GM19035 (cell line): ENCODE data around the gene ADRA1B.

Experiments
- ATAC-seq: cut with Tn5 transposase; IDR thresholded peaks from one replicate; pipeline ENCODE4 v1.9.1; 2021; ENCODE audit not compliant: unreplicated experiment

ADRA1B gene

DNA sequence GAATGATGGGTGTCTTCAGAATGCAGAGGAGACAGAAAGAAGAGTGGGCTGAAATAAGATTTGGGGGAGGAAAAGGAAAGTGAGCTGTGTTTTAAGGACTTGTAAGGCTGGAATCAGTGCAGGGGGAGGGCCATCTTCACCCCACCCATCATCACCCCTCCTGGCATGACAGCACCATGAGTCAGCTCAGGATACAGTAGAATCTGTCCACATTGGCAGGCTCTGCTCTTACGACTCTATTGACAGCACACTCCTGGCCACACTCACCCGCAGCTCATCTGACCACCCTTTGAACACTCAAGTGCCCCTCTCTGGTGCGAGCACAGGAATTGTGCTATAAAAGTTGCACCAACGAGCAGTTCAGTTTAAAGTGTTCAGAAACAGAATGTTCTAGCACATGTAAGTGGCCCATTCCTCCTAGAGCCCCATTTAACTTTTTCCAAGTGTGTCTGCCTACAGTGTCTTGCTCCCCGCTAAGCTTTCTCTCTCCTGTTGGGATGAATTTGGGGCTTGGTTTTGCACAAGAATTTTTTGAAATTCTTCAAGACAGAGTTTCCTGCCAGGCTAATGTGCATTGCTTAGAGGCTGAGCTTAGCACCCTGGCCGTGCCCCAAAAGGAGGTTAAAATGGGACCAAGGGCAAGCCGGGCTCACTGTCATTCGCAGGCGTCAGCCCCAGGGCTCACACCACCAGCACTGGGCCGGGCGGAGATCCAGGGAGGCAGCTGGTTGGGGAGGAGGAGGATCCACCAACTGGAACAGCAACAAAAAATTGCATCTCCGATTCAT lies 12.0 kb downstream of the ADRA1B start:
- ATAC-seq: no peak

DNA sequence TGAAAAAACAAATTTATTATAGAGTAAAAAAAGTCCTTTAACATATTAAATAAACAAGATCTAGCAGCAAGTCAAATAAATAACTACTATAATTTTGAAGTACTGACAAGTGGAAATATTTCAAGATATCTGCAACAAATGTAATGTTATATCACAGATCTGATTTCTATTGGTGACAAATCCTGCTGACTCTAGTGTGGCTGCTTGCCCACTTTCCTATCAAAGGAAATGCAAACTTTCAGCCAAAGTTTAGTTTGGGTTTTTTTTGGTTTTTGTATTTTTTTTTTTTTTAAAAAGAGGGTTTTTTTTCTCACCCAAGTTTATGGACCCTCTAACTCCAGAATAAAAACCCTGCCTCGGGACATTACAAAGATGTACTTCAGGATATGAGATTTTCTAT lies 12.9 kb downstream of the ADRA1B start:
- no peak for ATAC-seq

DNA sequence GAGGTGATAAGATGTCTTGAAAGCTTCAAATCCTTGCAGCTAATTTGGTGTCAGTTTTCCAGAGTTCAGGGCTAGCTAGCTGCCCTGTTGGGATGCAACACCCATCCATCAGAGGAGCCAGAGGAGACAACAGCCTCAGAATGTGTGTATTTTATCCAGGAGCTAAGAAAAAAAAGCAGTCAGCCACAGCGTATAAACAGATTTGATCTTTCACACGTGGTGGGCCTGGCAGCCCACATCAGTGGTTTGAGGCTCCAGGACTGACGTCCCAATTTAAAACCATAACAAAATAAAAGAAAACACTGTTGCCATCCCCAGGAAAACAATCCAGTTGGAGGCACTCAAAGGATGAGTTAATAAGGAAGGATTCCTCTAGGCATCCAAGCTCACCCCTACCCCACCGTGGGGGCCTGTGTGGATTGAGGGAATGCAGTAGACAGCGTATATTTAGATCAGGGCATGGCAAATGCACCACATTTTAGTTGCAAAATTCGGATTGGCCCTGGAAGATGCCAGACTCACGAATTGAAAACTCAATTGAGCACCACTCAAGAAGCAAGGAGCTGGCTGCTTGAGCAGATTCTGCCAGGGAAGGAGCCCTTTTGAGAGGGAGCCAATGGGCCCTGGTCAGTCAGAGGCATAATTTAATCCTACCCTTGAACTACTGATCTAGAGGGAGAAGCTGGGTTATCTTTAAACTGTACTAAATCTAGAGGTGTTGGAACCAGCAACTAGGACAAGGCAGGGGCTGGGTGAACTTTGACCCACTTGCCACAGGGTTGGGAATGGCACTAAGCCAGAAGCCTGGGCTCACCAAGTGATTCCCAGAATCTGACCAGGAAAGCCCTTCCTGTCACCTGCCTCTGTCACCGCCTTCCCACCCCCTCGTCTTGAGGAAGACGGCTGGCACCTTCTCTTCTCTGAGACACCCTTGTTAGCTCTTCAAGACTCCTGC lies 17.5 kb downstream of the ADRA1B start:
- no peak for ATAC-seq

DNA sequence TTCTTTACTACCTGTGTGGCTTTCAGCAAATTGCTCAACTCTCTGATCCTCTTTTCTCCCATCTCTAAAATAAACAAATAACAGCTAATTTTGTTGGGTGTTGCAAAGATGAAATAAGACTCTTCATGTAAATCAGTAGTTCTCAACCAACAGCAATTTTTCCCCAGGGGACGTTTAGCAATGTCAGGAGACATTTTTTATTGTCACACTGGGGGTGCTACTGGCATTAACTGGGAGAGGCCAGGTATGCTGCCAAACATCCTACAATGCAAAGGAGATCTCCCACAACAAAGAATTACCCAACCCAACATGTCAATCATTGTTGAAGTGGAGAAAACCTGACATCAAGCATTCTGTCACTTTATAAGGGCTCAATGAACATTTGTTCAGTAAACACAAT lies 19.7 kb downstream of the ADRA1B start:
- no peak for ATAC-seq

DNA sequence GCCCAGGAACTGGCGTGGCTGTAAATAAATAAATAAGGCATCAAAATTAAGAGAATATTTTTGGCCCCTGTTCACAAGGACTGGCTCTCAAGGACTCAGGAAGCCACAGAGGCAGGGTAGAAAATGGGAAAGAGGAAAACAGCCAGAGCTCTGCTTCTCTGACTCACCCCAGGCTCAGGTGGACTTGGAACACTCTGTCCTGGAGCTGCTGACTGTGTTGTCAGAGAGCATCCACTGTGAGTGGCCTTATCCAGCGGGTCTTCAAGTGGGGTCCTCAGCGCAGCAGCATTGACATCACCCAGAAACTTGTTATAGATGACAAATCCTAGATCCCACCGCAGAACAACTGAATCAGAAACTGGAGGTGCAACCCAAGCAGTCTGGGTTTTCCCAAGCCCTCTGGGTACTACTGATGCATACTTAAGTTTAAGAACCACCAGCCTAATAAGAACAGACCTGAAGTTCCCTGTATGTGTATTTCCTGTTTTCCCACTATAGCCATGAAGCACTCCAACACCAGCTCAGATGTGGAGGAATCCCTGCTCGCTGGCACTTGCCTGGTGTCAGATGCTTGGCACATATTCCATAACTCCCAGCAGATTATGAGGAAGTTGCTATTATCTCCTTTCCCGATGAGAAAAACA lies 20.5 kb downstream of the ADRA1B start:
- ATAC-seq: no peak

DNA sequence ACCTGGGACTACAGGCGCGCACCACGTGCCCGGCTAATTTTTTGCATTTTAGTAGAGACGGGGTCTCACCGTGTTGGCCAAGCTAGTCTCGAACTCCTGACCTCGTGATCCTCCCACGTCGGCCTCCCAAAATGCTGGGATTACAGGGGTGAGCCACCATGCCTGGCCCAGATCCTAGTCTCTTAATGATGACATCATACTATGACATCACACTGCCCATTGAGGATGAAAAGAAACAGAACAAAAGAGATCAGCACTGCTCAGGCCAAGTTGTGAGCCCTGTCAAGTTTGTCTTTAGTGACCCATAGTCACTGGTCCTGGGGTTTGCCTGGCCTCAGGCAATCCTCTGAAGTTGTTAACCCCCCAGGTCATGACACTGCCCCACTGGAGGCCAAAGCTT lies 21.3 kb downstream of the ADRA1B start:
- no peak for ATAC-seq

DNA sequence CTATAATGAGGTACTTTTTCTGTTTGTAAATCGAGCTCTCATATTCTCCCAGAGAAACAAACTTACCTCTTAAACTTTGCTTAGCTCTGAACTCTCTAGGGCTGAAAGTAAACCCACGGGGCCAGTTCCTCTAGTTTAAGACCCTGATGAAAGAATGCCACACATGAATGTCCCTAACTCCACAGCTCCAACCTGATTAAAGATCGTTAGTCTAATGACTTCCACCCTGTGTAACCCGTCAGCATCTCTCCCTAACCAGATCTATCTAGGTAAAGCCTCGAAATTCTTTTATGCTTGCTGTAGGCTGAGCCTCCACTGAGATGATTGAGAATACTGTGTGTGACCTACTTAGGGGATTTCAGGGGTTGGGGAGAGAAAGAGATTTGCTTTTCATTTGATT lies 27.0 kb downstream of the ADRA1B start:
- ATAC-seq: no peak

DNA sequence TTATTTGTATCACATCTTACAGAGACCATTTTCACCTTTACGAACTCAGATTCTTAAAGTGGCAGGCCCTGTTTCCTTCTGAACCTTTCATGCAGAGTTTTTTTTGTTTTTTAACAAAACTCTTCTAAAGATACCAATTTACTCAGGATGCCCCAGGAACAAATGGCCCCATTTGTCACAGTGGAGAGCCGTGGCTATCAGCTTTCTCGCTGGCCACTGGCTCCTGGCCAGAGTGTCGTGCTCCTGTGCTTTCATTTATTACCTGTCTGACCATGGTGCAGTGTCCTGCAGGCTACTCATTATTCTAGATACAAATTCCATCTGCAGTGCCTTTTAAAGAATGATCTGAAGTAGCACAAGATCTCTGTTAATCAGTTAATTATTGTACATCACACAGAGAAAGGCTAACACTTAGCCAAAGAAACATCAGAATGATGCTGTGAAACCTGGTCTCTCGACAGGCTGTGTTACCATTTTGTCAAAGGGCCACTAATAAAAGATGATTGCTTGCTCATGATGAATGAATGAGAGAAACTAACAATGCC lies 27.8 kb downstream of the ADRA1B start:
- no peak for ATAC-seq

DNA sequence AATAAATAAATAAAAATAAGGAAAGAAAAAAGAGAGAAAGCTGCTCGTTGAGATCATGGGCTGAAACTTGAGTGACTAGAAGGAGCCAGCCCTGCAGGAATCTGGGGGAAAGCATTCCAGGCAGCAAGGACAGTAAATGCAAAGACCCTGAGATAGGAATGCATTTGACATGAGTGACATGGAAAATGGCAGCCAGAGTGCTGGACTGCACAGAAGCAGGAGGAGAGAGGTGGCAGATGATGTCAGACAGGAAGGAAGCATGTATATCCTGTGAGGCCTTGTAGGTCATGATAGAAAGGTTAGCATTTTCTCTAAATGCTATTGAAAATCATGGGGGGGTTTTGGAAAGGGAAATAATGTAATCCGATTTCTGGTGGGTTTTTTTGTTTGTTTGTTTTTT lies 29.1 kb downstream of the ADRA1B start:
- no peak for ATAC-seq

DNA sequence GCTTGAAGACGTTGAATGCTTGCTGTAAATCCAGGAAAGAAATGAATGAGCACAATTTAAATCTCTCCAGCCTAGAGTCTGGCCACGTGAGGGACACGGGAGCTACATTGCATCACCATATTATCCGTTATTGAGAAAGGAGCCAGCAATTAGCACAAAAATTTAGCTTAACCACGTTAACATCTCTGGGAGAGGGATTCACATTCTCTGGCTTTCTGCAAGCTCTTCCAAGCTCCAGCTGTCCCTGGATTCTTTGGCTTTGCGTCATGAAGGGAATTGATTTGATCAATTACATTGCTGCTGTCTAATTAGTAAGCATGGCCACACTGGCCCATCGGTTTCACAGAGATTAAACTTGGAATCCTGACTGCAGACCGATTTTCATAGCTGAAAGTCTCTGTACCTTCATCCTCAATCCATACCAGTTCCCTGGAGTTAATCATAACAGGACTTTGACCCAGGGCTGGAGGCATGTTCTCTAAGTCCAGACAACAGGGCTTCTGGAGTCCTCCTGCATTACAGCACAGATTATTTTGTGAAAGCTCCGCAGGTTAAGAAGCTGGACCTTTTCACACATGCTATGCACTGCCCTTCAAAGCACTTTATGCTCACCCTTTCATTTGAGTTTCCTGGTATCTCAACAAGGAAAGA lies 31.6 kb downstream of the ADRA1B start:
- no peak for ATAC-seq

DNA sequence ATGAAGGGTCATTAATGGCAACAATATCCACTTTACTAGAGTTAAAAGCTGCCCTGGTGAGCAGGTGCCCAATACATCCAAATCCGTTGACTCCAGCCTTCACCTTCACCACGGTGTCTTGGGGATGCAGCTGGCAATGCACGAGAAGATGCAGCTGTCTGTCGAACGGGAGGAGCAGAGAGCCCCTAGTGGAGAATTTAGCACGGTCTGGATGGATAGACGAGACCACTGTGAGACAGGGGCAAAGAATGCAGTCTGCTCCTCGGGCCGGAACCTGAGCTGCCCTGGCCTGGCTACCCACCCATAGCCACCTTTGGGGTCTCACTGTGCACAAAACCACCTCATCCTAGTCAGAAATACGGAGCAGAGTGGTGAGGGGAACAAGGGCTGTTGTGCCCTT lies 35.1 kb downstream of the ADRA1B start:
- no peak for ATAC-seq

DNA sequence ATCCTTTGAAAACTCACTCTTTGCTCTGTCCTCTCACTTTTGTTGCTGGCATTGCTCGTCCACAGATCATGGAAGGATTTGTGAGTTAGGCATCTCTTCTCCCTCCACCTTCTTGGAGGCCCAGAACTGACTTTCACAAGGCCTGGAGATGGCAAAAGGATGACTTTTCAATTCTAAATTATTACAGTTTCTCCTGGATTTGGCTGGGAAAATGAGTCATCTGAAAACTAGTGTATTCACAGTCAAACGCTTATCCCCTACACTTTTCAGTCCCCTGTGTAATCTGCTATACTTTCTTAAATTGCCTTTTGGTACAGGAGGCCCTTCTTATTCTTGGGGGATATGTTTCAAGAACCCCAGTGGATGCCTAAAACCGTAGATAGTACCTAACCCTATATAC lies 35.6 kb downstream of the ADRA1B start:
- ATAC-seq: no peak

DNA sequence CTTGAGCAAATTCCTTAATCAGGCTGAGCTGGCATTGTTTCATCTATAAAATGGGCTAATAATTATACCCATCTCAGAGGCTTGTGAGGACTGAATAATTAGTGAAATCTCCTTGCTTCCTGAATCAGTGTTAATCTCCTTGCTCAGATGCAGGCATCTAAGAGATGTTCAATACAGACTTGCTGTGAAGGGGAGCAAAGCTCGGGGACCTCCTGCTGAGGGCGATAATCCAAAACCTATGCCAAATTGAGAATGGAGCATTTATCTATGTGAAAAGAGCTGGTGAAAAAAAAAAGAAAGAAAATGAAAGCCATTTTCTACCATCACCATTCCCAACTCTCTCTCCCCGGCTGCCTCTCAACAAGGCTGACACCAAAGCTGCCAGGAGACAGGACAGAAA lies 37.3 kb downstream of the ADRA1B start:
- ATAC-seq: no peak

DNA sequence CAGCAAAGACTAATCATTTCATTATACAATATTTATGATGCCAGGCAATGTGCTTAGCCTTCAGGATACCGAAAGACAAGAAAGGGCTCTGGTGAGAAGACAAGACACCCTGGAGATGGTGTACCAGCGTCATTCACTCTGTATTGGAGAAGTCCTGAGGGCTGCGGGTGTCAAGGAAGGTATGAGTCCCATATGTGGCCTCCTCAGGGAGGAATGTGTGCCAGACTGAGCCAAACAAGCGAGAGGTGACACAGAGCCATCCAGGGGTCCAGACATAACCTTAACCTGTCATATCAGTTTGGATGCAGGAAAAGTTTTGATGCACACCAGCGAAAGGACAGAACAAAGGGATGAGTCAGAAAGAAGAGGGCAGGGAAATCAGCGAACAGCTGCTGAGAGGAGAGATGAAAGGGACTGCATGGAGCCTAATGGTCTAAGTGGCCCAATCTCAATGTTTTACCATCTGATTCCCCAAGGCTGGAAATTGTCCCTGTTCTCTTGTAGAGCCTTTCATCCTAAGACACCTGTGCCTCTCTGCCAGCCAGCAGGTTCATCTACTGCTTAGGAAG lies 38.9 kb downstream of the ADRA1B start:
- ATAC-seq: no peak

DNA sequence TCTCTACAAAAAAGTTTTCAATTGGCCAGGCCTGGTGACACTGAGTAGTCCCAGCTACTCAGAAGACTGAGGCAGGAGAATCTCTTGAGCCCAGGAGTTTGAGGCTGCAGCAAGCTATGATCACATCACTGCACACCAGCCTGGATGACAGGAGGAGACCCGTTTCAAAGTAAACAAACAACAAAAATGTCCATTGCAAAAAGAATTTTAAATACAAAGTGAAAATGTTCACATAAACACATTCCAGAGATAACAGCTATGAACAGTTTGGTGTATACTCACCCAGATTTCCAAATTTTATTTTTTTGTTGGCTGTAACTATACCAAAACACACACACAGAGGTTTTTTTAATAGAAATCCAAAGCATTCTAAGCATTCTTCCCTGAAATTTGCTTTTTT lies 39.8 kb downstream of the ADRA1B start:
- ATAC-seq: no peak

DNA sequence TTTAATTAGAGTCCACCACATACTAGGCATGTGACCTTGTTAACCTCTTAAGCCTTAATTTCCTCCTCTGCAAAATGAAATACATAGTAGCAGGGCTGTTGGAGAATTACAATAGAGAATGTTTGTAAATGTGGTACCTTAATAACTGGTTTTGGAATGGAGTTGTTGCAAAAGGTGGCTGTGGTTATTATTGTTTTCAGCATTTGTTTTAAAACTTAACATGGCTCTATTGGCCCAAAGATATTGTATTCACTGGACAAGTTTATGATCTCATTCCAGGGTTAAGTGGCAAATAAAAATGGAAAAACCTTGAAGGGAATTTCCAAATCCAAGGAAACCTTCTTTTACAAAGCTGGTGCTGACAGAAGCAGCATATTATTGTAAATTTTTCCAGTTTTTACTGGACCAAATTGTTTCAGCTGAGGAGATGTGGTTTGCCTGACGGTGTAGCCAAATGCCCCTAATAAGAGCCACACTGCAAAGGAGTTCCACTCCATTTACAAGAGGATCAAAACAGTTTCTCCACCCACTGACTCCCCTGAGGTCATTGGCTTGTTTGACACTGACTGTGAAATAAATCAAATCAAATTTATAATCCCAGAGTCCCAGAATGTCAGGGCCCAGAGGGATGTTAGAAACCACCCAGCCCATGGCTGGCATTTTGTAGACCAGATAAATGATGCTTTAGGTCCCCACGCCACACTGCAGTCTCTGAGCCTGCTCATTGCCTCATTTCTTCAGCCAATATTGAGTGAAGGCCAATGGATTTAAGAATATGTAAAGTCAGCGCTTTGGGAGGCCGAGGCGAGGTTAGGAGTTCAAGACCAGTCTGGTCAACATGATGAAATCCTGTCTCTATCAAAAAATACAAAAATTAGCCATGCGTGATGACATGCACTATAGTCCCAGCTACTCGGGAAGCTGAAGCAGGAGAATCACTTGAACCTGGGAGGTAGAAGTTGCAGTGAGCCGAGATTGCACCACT lies 45.2 kb downstream of the ADRA1B start:
- ATAC-seq: no peak

DNA sequence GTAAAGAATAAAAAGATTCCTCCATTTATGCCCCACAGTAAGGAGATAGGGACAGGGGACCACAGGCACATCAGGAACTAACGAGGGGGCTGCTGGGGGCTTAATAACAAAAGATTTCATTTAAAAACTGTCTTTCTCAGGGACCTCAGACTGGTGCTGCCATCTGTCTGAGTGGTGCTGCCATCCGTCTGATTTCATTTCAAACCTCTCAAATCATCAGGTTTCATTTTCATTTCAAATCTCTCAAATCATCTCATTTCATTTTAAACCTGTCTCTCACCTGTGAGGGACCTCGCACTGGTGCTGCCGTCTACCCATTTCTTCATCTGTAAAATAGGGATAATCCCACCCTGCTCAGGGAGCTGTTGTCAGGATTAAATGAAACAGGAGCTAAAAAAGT lies 45.9 kb downstream of the ADRA1B start:
- ATAC-seq: no peak

DNA sequence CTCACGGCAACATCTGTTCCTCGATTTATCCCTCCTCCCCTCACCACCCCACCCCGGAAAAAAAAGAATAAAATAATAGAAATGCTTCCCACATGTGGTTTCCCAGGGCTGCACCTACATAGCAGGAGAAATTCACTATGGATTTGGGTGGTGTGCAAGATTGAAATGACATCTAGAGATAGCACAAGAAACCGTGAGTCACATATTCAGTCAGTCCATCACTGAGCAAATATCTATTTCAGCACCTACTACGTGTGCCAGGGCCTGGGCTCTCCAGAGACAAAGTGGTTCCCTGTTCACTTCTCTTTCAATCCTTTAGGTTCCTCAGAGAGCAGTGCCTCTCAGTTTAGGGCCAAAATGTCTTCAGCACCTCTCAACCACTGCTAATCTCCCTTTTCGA lies 47.7 kb downstream of the ADRA1B start:
- no peak for ATAC-seq

DNA sequence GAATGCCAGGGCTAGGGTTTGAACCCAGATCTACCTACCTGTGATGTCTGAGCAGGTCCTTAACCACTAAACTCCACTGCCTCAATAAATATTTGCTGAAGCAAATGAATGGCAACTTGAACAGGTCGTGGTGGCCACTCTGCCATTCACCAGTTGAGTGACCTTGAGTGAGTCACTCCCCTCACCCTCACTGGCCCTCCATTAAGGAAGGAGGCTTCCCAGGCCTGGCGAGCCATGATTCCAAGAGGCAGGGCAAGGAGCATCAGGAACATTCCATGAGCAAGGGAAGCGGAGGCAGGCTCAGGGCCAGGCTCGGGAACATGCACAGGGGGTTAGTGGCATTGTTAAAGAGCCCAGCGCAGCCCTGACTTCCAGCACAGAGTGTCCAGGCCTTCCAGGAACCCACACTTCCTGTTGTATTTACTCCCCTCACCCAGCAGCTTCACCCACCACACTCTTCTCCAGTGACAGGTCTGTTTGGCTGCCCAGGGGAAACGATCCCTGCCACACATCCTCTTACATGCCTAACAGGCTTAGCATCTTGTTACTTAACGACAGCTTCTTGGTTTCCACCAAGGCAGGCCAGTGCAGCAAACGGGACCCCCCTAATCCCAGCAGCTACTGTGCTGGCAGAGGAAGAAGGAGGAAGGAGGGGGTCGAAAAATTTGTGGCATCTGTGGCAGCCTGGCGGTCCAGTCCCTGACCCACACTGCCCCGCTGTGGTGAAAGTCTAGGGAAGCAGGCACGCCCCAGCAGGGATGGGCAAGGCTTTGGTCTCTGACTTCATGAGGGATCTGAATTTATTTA lies 49.0 kb downstream of the ADRA1B start:
- no peak for ATAC-seq
